ENCODE data around the gene GDPD1.

GDPD1 gene

DNA sequence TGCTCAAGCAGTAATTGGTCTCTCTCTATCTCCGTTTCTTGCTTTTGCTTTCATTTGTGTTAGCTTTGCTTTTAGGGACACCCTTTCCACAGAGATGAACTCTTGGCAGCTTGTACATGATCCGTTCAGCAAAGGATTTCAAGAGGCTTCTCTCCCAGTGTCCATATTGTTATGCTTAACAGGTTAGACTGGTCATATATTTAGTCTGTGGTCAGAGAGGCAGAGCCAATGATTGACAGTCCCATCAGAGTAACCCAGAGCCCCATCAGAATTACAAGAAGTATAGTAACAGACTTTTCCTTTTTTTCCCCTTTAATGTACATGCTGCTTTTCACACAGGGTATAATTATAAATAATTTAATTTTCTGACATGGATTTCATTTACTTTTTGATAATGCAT lies 34.4 kb downstream of the GDPD1 start:
- Histone ChIP-seq H3K4me1 (ENCODE audit: control insufficient read depth in 1 of 2, insufficient read depth in 1 of 2, low read depth in 1 of 2, low read length in 1 of 2) (no peaks in the 10 kb centered on the region), H3K9me3 (no peaks in the 10 kb centered on the region), H3K4me3 (ENCODE audit: low read depth in 1 of 2, low read length in 1 of 2) (no peak overlapping the region), H3K27me3 (no peaks in the 10 kb centered on the region), H3K27ac (no peak overlapping the region), H3K36me3 (no peaks in the 10 kb centered on the region)
- TF ChIP-seq, protein P1, sequence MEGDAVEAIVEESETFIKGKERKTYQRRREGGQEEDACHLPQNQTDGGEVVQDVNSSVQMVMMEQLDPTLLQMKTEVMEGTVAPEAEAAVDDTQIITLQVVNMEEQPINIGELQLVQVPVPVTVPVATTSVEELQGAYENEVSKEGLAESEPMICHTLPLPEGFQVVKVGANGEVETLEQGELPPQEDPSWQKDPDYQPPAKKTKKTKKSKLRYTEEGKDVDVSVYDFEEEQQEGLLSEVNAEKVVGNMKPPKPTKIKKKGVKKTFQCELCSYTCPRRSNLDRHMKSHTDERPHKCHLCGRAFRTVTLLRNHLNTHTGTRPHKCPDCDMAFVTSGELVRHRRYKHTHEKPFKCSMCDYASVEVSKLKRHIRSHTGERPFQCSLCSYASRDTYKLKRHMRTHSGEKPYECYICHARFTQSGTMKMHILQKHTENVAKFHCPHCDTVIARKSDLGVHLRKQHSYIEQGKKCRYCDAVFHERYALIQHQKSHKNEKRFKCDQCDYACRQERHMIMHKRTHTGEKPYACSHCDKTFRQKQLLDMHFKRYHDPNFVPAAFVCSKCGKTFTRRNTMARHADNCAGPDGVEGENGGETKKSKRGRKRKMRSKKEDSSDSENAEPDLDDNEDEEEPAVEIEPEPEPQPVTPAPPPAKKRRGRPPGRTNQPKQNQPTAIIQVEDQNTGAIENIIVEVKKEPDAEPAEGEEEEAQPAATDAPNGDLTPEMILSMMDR (IDR thresholded peaks at IDR 0.05), result no peak

DNA sequence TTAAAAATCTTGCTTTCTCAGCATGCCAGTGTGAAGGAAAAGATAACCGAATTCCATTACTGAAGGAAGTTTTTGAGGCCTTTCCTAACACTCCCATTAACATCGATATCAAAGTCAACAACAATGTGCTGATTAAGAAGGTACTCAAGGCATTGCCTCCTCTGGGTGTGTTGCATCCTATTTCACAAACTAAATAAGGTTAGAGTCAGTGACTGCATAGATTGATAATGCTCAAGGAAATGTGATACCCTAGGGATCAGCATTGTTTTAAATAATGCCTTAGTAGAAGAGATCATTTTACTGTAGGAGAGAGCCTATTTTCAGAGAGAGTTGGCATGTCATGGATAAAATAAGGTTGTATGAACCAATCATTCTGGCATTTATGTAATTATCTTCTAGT lies 36.8 kb downstream of the GDPD1 start:
- Histone ChIP-seq H3K4me1 (ENCODE audit: control insufficient read depth in 1 of 2, insufficient read depth in 1 of 2, low read depth in 1 of 2, low read length in 1 of 2) (no peaks in the 10 kb centered on the region), H3K4me3 (ENCODE audit: low read depth in 1 of 2, low read length in 1 of 2) (no peak overlapping the region), H3K27ac (no peak overlapping the region), H3K27me3 (no peaks in the 10 kb centered on the region), H3K36me3 (no peaks in the 10 kb centered on the region), H3K9me3 (no peaks in the 10 kb centered on the region)
- TF ChIP-seq, protein P1 (IDR thresholded peaks at IDR 0.05), result no peak

DNA sequence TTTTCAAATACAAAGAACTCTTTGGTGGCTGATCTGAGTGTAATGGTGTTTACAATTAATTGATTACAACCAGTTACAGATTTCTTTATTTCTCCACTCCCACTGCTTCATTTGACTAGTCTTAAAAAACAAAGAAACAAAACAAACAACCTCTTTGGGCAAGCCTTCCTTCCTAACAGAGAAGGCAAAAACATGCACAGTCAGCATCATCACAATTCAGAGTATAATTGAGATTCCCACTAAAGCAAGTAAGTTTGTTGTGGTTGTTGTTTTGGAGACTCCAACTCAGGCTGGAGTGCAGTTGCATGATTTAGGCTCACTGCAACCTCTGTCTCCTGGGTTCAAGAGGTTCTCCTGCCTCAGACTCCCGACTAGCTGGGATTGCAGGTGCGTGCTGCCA lies 40.4 kb downstream of the GDPD1 start:
- Histone ChIP-seq H3K27me3 (no peaks in the 10 kb centered on the region), H3K36me3 (no peaks in the 10 kb centered on the region), H3K4me3 (ENCODE audit: low read depth in 1 of 2, low read length in 1 of 2) (no peak overlapping the region), H3K4me1 (ENCODE audit: control insufficient read depth in 1 of 2, insufficient read depth in 1 of 2, low read depth in 1 of 2, low read length in 1 of 2) (no peaks in the 10 kb centered on the region), H3K27ac (no peak overlapping the region), H3K9me3 (no peaks in the 10 kb centered on the region)
- TF ChIP-seq, protein P1 (IDR thresholded peaks at IDR 0.05), result no peak

DNA sequence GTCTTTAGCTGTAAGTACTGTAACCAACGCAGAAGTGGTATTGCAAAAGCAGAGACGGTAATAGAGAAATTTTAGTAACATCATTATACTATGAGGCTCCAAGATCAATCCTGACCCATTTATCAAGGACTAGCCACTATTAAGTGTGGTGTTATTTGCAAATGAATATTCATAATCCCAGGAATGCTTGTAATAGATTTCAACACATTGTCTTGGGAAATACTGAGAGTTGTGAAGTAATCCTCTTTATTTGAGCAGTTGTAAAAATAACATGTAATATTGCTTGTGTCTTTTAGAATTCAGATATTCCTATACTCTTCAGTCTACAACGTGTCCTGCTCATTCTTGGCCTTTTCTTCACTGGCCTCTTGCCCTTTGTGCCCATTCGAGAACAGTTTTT lies 46.4 kb downstream of the GDPD1 start:
- Histone ChIP-seq H3K4me1 (ENCODE audit: control insufficient read depth in 1 of 2, insufficient read depth in 1 of 2, low read depth in 1 of 2, low read length in 1 of 2) (peaks cover 0 to 6% of the 10 kb centered on the region in 2 experiments), H3K27me3 (no peaks in the 10 kb centered on the region), H3K4me3 (ENCODE audit: low read depth in 1 of 2, low read length in 1 of 2) (no peak overlapping the region), H3K9me3 (no peaks in the 10 kb centered on the region), H3K36me3 (no peaks in the 10 kb centered on the region), H3K27ac (no peak overlapping the region)
- TF ChIP-seq, protein P1 (IDR thresholded peaks at IDR 0.05), result no peak

DNA sequence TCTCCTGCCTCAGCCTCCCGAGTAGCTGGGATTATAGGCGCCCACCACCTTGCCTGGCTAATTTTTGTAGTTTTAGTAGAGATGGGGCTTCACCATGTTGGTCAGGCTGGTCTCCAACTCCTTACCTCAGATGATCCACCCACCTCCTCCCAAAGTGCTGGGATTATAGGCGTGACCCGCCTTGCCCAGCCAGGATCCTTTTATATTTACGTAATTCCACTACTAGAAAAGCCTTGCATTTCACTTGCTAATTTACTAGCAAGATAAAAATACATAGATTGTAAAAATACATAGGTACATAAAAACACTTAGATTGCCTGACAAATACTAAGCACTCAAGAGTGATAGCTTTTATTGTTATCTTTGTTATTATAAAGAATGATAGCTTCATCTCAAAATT lies 47.5 kb downstream of the GDPD1 start:
- Histone ChIP-seq H3K9me3 (no peaks in the 10 kb centered on the region), H3K4me1 (ENCODE audit: control insufficient read depth in 1 of 2, insufficient read depth in 1 of 2, low read depth in 1 of 2, low read length in 1 of 2) (peaks cover 0 to 6% of the 10 kb centered on the region in 2 experiments), H3K27ac (no peak overlapping the region), H3K4me3 (ENCODE audit: low read depth in 1 of 2, low read length in 1 of 2) (no peak overlapping the region), H3K27me3 (no peaks in the 10 kb centered on the region), H3K36me3 (no peaks in the 10 kb centered on the region)
- TF ChIP-seq, protein P1 (IDR thresholded peaks at IDR 0.05), result no peak

DNA sequence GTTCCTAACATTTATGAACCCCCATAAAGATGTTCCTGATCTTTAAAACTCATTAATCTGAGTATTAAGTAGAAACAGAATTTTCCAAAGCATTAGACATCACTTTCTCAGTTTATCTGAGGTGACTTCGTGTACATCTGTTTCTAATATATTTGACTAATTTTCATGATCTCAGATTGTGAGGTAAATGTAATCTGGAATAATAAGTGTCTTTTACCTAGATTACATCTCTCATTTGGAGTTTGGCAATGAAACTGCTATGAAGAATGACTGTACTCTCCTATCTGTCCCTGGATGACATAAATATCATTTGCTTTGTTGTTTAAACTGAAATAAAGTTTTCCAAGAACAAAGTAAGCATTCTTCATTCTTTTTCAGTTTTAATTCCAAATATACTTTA lies 55.3 kb downstream of the GDPD1 start:
- no peak overlapping the region for H3K27ac ChIP-seq
- no peaks in the 10 kb centered on the region for H3K4me1 ChIP-seq (ENCODE audit: control insufficient read depth in 1 of 2, insufficient read depth in 1 of 2, low read depth in 1 of 2, low read length in 1 of 2)
- no peaks in the 10 kb centered on the region for H3K36me3 ChIP-seq
- H3K27me3 ChIP-seq, result no peaks in the 10 kb centered on the region
- H3K4me3 ChIP-seq (ENCODE audit: low read depth in 1 of 2, low read length in 1 of 2), result no peak overlapping the region
- no peaks in the 10 kb centered on the region for H3K9me3 ChIP-seq
- TF ChIP-seq, protein P1 (IDR thresholded peaks at IDR 0.05), result no peak

Measured in neutrophil (primary cell).